Mucosa of gallbladder (tissue), 1 donor: Measurements from ENCODE around the gene ERCC2. TPM values are rescaled to one million over a fixed set of nuclear protein-coding genes. Genes with fewer than 3 reads are reported as not detected.

Source experiments
- DNase-seq: peaks from one replicate; pipeline ENCODE4 v3.0.0-alpha.2; 2020; ENCODE audit warnings: low spot score
- total RNA-seq: library from RNA; stranded (reverse); gene quantifications from one replicate; pipeline ENCODE4 v1.2.1, GENCODE V29; 2021
- donor health status: DM: no; HTN: no; CAD: no.

ERCC2 gene
- total RNA-seq, 1 donor from 2014 or later, result 23.8 TPM

GRCh38 chr19:45303269-45304060 is 66.9 kb downstream of the ERCC2 start:
- DNase-seq, result no peak

- no peak for DNase-seq
Measured at GRCh38 chr19:45302416-45302815, 68.0 kb downstream of the ERCC2 start.

Other genes starting within 250 kb of the ERCC2 start
- 0.52 TPM for gene NKPD1, start 209.6 kb downstream of the ERCC2 start, total RNA-seq
- 26.8 TPM for gene TRAPPC6A, start 192.3 kb downstream of the ERCC2 start, total RNA-seq
- gene BLOC1S3, start 191.8 kb downstream of the ERCC2 start, total RNA-seq, result 21.7 TPM
- gene EXOC3L2, start 125.2 kb downstream of the ERCC2 start, total RNA-seq, result 9.0 TPM
- 38.8 TPM for gene MARK4, start 119.3 kb downstream of the ERCC2 start, total RNA-seq
- gene CKM, start 47.7 kb downstream of the ERCC2 start, total RNA-seq, result not detected
- gene KLC3, start 29.8 kb downstream of the ERCC2 start, total RNA-seq, result 0.23 TPM
- gene PPP1R13L, start 34.5 kb upstream of the ERCC2 start, total RNA-seq, result 54.2 TPM
- 4.9 TPM for gene POLR1G, start 36.1 kb upstream of the ERCC2 start, total RNA-seq
- 57.0 TPM for gene ERCC1, start 53.3 kb upstream of the ERCC2 start, total RNA-seq
- 7.2 TPM for gene FOSB, start 97.4 kb upstream of the ERCC2 start, total RNA-seq
- 10.7 TPM for gene RTN2, start 126.5 kb upstream of the ERCC2 start, total RNA-seq
- gene PPM1N, start 127.9 kb upstream of the ERCC2 start, total RNA-seq, result 2.2 TPM
- gene VASP, start 136.9 kb upstream of the ERCC2 start, total RNA-seq, result 137 TPM
- gene OPA3, start 214.2 kb upstream of the ERCC2 start, total RNA-seq, result 11.5 TPM
- 2.2 TPM for gene GPR4, start 231.6 kb upstream of the ERCC2 start, total RNA-seq